ENCODE data around the gene LOX. TPM values are rescaled to one million over a fixed set of nuclear protein-coding genes. Genes with fewer than 3 reads are reported as not detected.
A peak's percentile ranks its signal among the peaks of the same experiment; 100 is the strongest.

Gene LOX
- total RNA-seq, 6 experiments from 2014 or later: 890 to 1,151 (median 989) TPM

GRCh38 chr5:122121479-122122465 lies 43.7 kb upstream of the LOX start:
- Mint-ChIP-seq H3K27me3 (ENCODE audit: insufficient read depth) (no peaks in the 10 kb centered on the region; the same call in 1 of the 2 replicates), H3K27ac (peak overlapping the region; percentile 4; the same call in 1 of the 2 replicates), H3K4me3 (no peak overlapping the region), H3K36me3 (ENCODE audit: low read depth) (no peaks in the 10 kb centered on the region), H3K4me1 (ENCODE audit: low read depth) (peaks cover 50% of the 10 kb centered on the region), H3K9me3 (no peaks in the 10 kb centered on the region)
- TF ChIP-seq CTCF (IDR thresholded peaks at IDR 0.05): no peak
- no peak for DNase-seq

GRCh38 chr5:122120957-122121356 lies 42.9 kb upstream of the LOX start:
- H3K36me3 Mint-ChIP-seq (ENCODE audit: low read depth): no peaks in the 10 kb centered on the region
- H3K27ac Mint-ChIP-seq: peak overlapping the region; percentile 39
- H3K9me3 Mint-ChIP-seq: no peaks in the 10 kb centered on the region
- H3K27me3 Mint-ChIP-seq (ENCODE audit: insufficient read depth): no peaks in the 10 kb centered on the region; the same call in 1 of the 2 replicates
- no peak overlapping the region for H3K4me3 Mint-ChIP-seq
- peak; percentile 46 for DNase-seq
- no peak for TF ChIP-seq CTCF (IDR thresholded peaks at IDR 0.05)
- H3K4me1 Mint-ChIP-seq (ENCODE audit: low read depth): peaks cover 41% of the 10 kb centered on the region

GRCh38 chr5:122120493-122120892 lies 42.4 kb upstream of the LOX start:
- no peak for TF ChIP-seq CTCF (IDR thresholded peaks at IDR 0.05)
- DNase-seq: no peak
- Mint-ChIP-seq H3K4me3 (no peak overlapping the region), H3K9me3 (no peaks in the 10 kb centered on the region), H3K4me1 (ENCODE audit: low read depth) (peaks cover 37% of the 10 kb centered on the region), H3K27ac (no peak overlapping the region), H3K36me3 (ENCODE audit: low read depth) (no peaks in the 10 kb centered on the region), H3K27me3 (ENCODE audit: insufficient read depth) (no peaks in the 10 kb centered on the region; the same call in 1 of the 2 replicates)

GRCh38 chr5:122119205-122119604 lies 41.1 kb upstream of the LOX start:
- Mint-ChIP-seq H3K4me3 (no peak overlapping the region), H3K9me3 (no peaks in the 10 kb centered on the region), H3K36me3 (ENCODE audit: low read depth) (no peaks in the 10 kb centered on the region), H3K27ac (no peak overlapping the region), H3K27me3 (ENCODE audit: insufficient read depth) (no peaks in the 10 kb centered on the region; the same call in 1 of the 2 replicates), H3K4me1 (ENCODE audit: low read depth) (peaks cover 33% of the 10 kb centered on the region)
- no peak for DNase-seq
- TF ChIP-seq CTCF (IDR thresholded peaks at IDR 0.05): no peak

GRCh38 chr5:122118356-122118948 lies 40.4 kb upstream of the LOX start:
- peak; percentile 4 for DNase-seq
- H3K9me3 Mint-ChIP-seq: no peaks in the 10 kb centered on the region
- no peak overlapping the region for H3K27ac Mint-ChIP-seq
- H3K36me3 Mint-ChIP-seq (ENCODE audit: low read depth): no peaks in the 10 kb centered on the region
- H3K27me3 Mint-ChIP-seq (ENCODE audit: insufficient read depth): no peaks in the 10 kb centered on the region
- TF ChIP-seq CTCF (IDR thresholded peaks at IDR 0.05): no peak
- no peak overlapping the region for H3K4me3 Mint-ChIP-seq
- H3K4me1 Mint-ChIP-seq (ENCODE audit: low read depth): peaks cover 33% of the 10 kb centered on the region

Data from HFFc6 (cell line).